Loucy (cell line): ENCODE results near the gene GRN.

Source experiments
- CTCF ChIP-seq: fragments of 200-600 bp; sonication (generic); conservative IDR thresholded peaks from 2 replicates; pipeline ENCODE4 v1.5.1; 2014; ENCODE audit warnings: mild to moderate bottlenecking, antibody characterized with exemption, low read length
- EZH2phosphoT487 ChIP-seq: fragments of 200-600 bp; IDR thresholded peaks from 2 replicates; pipeline ENCODE4 v1.6.1; 2018; ENCODE audit warnings: antibody characterized with exemption, mild to moderate bottlenecking, moderate library complexity, borderline replicate concordance

DNA sequence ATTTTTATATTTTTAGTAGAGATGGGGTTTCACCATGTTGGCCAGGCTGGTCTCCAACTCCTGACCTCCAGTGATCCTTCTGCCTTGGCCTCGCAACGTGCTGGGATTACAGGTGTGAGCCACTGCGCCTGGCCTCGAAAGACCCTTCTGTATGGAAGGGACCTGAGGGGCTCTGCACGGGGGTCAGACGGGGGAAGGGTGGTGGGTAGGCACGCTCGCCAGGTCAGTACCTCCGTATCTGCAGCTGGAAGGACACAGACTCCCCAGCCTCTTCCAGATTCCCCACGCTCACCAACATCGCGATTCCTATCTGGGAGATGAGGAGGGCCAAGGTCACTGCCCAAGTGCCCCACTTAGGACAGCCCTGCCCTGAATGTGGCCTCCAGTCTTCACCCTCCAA, 31.7 kb downstream of the GRN start:
- no peak for TF ChIP-seq CTCF
- TF ChIP-seq EZH2phosphoT487: no peak
